CD1c-positive myeloid dendritic cell (primary cell): Measurements from ENCODE around the gene SEPTIN11.
"Not testable (repeated sequence)": the region's sequence is repeated elsewhere in the genome, so short reads cannot be mapped to it uniquely, and the experiment has no call there.

Experiments used
- DNase-seq: peaks from one replicate; pipeline ENCODE4 v3.0.0-alpha.2; 2016; ENCODE audit errors: extremely low spot score

The SEPTIN11 gene

GRCh38 chr4:76952071-76952470 is 2.5 kb downstream of the SEPTIN11 start:
- DNase-seq: no peak

- DNase-seq: no peak
Observed at GRCh38 chr4:76952656-76953582, 3.4 kb downstream of the SEPTIN11 start.

DNA sequence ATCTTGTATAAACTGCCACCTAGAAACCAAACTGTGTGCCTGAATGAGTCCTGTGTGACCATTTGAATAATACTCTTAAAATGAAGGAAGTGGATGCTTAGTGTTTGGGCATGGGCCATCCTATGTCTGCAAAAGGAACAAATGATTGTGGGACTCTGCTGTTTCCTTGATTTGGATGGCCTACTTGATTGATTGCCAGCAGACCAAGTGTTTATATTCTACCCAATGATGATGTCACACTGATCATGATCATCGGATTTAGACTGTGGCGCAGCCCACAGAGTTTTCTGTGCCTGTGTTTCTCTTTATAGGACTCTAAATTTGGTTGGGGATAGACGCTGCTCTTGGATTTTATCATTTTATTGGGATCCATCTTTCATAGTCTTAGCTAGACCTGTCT is 4.4 kb downstream of the SEPTIN11 start:
- DNase-seq: no peak

DNA sequence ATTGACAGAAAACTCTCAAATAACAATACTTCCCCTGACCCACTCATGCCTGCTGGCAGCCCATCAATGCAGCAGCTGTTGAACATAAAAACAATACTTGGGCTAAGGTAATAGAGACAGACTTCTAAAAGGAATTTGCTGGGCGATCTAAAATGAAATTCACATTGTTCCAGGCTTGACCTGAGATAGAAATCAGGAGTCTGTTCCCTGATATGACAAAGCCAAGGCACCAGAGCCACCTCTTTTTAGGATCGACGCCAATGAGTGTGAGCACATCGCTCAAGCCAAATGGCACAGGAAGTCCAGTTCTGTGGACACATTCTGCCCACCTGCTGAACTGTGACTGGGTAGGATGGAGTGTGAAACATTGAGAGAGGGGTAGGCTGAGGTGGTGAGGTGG is 4.9 kb downstream of the SEPTIN11 start:
- DNase-seq: no peak

DNA sequence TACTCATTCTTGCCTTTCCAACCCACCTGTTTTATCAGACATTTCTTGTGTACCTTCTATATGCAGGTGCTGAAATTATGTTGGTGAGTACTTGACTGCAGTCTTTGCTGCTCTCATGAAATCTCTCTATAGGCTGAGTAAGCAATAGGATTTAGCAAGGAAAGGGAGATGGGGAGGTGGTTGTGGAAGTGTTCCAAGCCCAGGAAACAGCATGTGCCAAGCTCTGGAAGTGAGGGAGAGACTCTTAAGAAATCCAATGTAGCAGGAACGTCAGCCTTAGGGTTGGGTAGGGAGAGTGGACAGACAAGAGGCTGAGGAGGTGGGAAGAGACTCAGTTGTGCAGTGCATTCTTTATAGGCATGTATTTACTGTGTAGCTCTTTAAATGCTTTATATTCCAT is 5.6 kb downstream of the SEPTIN11 start:
- DNase-seq: no peak

DNA sequence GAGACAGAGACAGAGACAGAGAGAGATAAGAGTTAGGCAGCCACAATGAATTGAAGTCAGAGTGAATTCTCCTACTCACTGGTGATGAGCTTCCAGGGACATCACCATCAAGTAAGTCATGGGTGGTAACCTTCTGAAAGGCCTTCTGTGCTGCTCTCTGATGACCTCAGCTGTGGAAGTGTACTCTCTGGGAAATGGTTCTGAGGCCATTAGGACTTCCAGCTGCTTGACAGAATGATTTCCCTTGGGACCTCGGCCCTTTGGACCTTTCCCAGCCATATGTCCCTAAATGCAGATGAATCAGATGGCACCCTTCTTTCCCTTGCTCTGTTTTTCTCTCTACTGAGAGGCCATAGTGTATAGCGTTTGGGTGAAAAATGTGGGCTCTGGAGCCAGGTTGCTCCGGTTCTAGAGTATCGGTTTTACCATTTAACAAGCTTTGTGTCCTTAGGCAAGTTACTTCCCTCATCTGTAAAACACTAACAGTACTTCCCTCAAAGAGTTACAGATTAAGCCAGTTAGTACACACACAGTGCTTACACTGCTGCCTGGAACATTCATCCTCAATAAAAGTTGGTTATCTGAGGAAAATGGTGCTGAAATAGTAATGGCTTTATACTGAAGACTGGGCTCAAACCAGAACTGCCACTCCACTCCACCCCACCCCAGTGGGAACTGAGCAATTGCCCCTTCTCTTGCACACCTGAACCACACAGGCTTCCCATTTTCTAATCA is 7.6 kb downstream of the SEPTIN11 start:
- DNase-seq: no peak

GRCh38 chr4:76958891-76959290 is 9.3 kb downstream of the SEPTIN11 start:
- DNase-seq: no peak

DNA sequence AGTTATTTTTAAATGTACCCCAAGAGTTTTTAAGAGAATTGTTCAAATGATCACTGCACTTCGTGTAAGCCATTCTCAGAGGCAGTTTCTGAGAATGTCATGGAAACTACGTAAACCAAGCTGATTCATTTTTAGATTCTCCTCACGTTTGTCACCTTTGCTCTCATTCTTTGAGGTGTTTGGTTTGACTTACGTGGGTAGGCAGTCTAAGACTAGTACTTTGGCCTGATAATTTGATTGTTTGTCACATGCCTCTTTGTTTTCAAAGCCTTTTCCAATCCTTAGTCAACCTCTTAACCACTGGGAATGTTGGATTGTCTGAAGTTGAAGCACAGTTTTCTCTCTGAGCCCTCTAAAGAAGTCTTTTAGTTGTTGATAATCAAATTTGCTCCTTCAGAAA is 10.5 kb downstream of the SEPTIN11 start:
- DNase-seq: no peak

DNA sequence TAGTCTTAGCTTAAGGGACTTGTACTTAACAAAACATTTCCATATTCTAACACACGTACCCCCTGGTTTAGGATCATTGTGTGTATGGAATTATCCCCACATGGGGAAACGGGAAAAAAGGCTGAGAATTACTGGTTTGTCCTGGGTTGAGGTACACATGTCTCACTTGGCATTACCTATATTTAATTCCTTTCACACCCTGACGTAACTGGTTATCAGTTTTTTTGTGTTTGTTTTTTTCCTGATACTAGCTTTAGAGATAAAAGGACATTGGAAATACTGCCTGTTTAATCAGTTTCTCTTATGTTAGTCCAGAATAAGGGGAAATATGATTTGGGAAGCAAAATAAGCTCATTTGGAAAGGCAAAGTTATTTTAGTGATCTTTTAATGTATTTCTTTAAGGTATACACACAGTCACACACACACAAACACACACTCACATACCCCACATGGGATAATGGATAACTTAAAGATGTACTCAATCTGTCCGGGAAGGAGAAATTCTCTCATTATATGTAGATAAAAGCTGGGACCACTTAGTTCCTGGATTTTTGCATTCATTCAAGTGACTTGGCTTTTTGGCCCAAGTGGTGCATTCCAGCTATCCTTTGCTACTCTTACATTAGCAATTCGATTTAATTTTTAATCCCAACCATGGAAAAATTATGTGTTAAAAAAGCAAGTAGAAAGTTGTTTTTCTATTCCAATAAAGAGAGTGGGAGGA is 13.0 kb downstream of the SEPTIN11 start:
- no peak for DNase-seq

GRCh38 chr4:76963131-76963750 is 13.7 kb downstream of the SEPTIN11 start:
- DNase-seq: no peak

GRCh38 chr4:76963927-76964326 is 14.4 kb downstream of the SEPTIN11 start:
- not testable (repeated sequence) for DNase-seq

- DNase-seq: no peak
Observed at GRCh38 chr4:76964769-76965168, 15.2 kb downstream of the SEPTIN11 start.

- DNase-seq: no peak
Observed at GRCh38 chr4:76965866-76966579, 16.5 kb downstream of the SEPTIN11 start.

- DNase-seq: no peak
Observed at GRCh38 chr4:76968937-76969336, 19.4 kb downstream of the SEPTIN11 start.

DNA sequence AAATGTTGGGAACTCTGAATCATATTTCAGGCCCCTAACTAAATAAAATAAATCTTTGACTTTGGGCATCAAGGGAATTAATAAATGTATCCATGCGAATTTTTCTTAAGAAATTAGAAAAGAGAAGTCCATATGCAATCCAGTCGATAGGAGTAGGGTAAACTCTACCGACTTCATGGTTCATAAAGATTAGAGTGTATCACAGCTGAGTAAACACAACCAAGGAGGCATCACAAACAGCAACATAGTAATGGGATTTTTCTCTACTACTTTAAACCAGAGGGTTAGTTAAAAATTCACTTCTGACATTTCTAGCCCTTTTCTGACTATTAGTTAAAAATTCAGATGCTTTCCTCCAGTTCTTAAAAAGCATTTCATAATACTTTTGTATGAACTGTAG is 19.9 kb downstream of the SEPTIN11 start:
- no peak for DNase-seq

DNA sequence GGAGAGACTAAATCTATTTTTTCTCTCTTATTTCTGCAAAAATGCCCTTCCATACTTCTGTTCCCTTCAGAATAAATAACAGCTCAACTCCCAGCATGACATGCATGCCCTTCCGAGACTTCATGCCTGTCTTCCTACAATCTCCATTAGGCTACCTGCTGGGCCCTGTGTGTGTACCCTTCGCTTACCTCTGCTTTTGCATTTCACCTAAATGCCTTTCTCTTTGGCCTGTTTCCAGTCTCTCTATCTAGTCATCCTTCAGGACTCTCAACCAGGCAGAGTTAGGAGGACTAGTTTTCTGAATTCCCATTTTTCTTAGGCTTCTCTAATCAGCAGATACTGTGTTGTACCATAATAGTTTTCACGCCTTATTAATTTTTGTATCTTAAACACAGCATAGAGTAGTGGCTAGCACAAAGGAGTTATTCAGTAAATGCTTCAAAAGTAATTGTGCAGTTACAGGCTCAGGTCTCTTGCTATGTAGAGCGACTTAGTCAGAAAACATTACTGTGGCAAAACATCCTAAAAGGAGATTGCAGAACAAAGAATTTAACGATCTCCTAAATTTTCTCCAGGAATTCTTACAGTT is 20.5 kb downstream of the SEPTIN11 start:
- no peak for DNase-seq

- no peak for DNase-seq
Observed at GRCh38 chr4:76972306-76972705, 22.8 kb downstream of the SEPTIN11 start.

DNA sequence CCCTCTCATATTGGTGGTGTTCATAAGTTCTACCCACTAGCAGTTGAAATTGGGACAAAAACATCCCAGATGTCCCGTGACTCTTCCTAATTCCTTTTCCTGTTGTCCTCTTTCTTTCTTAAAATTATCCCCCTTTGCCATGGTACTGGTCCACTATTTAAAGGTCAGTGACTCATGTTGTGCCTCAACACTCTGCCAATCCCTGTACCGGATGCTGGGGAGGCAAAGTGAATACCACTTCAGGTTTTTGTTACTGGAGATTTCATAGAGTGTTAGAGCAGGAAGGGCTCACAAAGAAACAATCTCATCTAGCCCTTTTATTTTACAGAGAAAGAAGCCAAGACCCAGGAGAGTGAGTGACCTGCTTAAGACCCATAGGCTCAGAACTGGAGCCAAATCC is 24.6 kb downstream of the SEPTIN11 start:
- no peak for DNase-seq

DNA sequence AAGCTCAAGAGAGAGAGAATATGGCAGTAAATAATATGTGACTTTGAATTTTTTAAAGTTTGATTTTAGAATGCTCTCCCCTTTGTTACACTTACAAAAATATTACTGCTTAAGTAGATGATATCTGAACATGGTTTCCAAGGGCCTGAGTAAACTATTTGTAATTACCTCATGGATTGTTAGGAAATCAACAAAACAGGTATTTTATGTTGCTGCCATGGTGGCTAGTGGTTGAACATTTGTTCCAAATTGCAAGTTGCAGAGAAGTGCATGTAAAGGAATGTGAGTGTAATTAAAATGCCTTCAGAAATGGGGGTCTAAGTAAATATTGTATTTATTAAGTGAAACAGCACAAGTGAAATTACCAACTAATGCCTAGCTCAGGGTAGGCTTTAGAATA is 27.6 kb downstream of the SEPTIN11 start:
- DNase-seq: no peak

- DNase-seq: no peak
Observed at GRCh38 chr4:76977736-76978350, 28.3 kb downstream of the SEPTIN11 start.
